ENCODE data around the gene STIL. TPM values are rescaled to one million over a fixed set of nuclear protein-coding genes. Genes with fewer than 3 reads are reported as not detected.

Gene STIL
- total and polyA plus RNA-seq, 2 of the 13 experiments (the other 11 are each of a cell fraction or from before 2014, with no cell fraction given), result 13.7 to 18.6 TPM

DNA sequence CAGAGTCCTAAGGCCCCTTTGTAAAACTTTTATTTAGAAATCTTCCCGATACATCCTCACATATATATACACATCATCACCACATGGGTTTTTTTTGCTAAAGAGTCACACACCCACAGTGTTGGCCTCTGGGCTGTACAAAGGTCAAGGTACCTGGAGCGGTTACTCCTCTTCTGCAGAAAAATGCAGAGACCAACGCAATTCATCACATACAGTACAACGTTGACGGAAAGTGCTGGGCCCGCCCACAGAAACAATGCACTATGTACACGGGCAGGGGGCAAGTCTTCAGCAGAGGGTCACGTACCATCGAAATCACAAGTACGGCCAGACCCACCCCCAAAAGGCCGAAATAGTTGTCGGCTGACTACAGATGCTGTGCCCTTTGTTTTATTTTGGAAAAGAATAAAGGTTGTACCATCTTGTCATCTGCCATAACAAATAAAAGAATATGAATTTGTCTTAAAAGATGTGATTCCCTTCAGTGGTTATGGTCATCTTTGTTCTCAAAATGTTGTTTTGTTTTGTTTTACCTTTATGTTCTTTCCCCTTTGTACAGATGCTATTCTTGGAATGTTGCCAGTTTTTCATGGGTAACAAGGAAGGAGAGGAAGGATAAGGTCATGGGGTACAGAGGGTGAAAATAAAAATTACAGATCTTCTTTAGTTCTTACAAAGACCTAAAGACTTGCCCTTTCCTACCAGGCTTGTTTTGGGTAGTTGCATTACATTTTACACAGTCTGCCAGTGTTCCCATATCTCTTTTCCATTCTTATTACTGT is 97.5 kb downstream of the STIL start (continued):
- TF ChIP-seq HMGXB3 (CRISPR knock-in tag; IDR thresholded peaks at IDR 0.05; ENCODE audit: borderline replicate concordance) (no peak), ZNF331 (CRISPR knock-in tag; IDR thresholded peaks at IDR 0.05) (peak; percentile 68), ZBTB8A (CRISPR knock-in tag; IDR thresholded peaks at IDR 0.05; ENCODE audit: borderline replicate concordance, low read depth) (no peak), ZBTB21 (CRISPR knock-in tag; IDR thresholded peaks at IDR 0.05) (peak; percentile 21; the same call in 1 of the 2 replicates), GABPB1 (CRISPR knock-in tag; IDR thresholded peaks at IDR 0.05) (no peak), MAX (IDR thresholded peaks at IDR 0.05) (no peak), ZFP36 (IDR thresholded peaks at IDR 0.05; ENCODE audit: borderline replicate concordance, low read depth, low read length, partially characterized antibody) (no peak), KLF16 (CRISPR knock-in tag; IDR thresholded peaks at IDR 0.05) (no peak), BCL6 (CRISPR knock-in tag; IDR thresholded peaks at IDR 0.05) (0 out of 2 replicates have a peak, but pooled peaks have one; percentile 28), AFF4 (CRISPR knock-in tag; IDR thresholded peaks at IDR 0.05) (no peak), ZSCAN21 (CRISPR knock-in tag; IDR thresholded peaks at IDR 0.05; ENCODE audit: borderline replicate concordance) (no peak), PHF21A (CRISPR knock-in tag; IDR thresholded peaks at IDR 0.05) (0 out of 2 replicates have a peak, but pooled peaks have one; percentile 42), POLR2G (IDR thresholded peaks at IDR 0.05; ENCODE audit: low read depth, low read length) (no peak), ZNF234 (CRISPR knock-in tag; conservative IDR thresholded peaks at IDR 0.05) (no peak)
- TF ChIP-seq, protein P1, sequence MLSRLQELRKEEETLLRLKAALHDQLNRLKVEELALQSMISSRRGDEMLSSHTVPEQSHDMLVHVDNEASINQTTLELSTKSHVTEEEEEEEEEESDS (CRISPR knock-in tag; IDR thresholded peaks at IDR 0.05; ENCODE audit: borderline replicate concordance), result no peak
- TF ChIP-seq, protein P2, sequence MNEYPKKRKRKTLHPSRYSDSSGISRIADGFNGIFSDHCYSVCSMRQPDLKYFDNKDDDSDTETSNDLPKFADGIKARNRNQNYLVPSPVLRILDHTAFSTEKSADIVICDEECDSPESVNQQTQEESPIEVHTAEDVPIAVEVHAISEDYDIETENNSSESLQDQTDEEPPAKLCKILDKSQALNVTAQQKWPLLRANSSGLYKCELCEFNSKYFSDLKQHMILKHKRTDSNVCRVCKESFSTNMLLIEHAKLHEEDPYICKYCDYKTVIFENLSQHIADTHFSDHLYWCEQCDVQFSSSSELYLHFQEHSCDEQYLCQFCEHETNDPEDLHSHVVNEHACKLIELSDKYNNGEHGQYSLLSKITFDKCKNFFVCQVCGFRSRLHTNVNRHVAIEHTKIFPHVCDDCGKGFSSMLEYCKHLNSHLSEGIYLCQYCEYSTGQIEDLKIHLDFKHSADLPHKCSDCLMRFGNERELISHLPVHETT (CRISPR knock-in tag; conservative IDR thresholded peaks at IDR 0.05), result no peak
- TF ChIP-seq, protein P3, sequence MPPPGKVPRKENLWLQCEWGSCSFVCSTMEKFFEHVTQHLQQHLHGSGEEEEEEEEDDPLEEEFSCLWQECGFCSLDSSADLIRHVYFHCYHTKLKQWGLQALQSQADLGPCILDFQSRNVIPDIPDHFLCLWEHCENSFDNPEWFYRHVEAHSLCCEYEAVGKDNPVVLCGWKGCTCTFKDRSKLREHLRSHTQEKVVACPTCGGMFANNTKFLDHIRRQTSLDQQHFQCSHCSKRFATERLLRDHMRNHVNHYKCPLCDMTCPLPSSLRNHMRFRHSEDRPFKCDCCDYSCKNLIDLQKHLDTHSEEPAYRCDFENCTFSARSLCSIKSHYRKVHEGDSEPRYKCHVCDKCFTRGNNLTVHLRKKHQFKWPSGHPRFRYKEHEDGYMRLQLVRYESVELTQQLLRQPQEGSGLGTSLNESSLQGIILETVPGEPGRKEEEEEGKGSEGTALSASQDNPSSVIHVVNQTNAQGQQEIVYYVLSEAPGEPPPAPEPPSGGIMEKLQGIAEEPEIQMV (CRISPR knock-in tag; IDR thresholded peaks at IDR 0.05; ENCODE audit: low read depth), result no peak

Data from HepG2 (cell line).